GM18526 (cell line): ENCODE measurements around the gene KDM8.

Experiments
- POLR2A ChIP-seq: IDR thresholded peaks from 3 replicates; pipeline ENCODE4 v1.6.1; 2011; ENCODE audit not compliant: insufficient read length; ENCODE audit errors: extremely low read depth

The KDM8 gene

GRCh38 chr16:27202923-27203506 lies 311 bp upstream of the KDM8 start:
- no peak for TF ChIP-seq POLR2A

GRCh38 chr16:27204312-27204915 lies 1.1 kb downstream of the KDM8 start:
- no peak for TF ChIP-seq POLR2A

GRCh38 chr16:27205423-27206065 lies 2.2 kb downstream of the KDM8 start:
- no peak for TF ChIP-seq POLR2A

GRCh38 chr16:27208081-27208680 lies 4.9 kb downstream of the KDM8 start:
- no peak for TF ChIP-seq POLR2A

GRCh38 chr16:27208796-27209195 lies 5.5 kb downstream of the KDM8 start:
- TF ChIP-seq POLR2A, result no peak

- no peak for TF ChIP-seq POLR2A
Observed at GRCh38 chr16:27209591-27209990, 6.3 kb downstream of the KDM8 start.

- no peak for TF ChIP-seq POLR2A
Observed at GRCh38 chr16:27210174-27210573, 6.8 kb downstream of the KDM8 start.

GRCh38 chr16:27211026-27211425 lies 7.7 kb downstream of the KDM8 start:
- TF ChIP-seq POLR2A, result no peak

- no peak for TF ChIP-seq POLR2A
Observed at GRCh38 chr16:27214084-27214961, 11.0 kb downstream of the KDM8 start.

GRCh38 chr16:27215660-27216059 lies 12.3 kb downstream of the KDM8 start:
- TF ChIP-seq POLR2A, result no peak

- TF ChIP-seq POLR2A, result no peak
Observed at GRCh38 chr16:27216297-27216885, 13.1 kb downstream of the KDM8 start.

- TF ChIP-seq POLR2A, result no peak
Observed at GRCh38 chr16:27217256-27217655, 13.9 kb downstream of the KDM8 start.

GRCh38 chr16:27218756-27219155 lies 15.4 kb downstream of the KDM8 start:
- TF ChIP-seq POLR2A, result no peak

- no peak for TF ChIP-seq POLR2A
Observed at GRCh38 chr16:27219161-27219560, 15.8 kb downstream of the KDM8 start.

GRCh38 chr16:27220120-27220519 lies 16.8 kb downstream of the KDM8 start:
- no peak for TF ChIP-seq POLR2A
